K562 (cell line): Measurements from ENCODE around the gene ITPR2.

ENCODE experiments used
- BACH1 ChIP-seq: fragments of 200-800 bp; sonication (Bioruptor generic); IDR thresholded peaks from 2 replicates; pipeline ENCODE4 v1.6.1; 2016; ENCODE audit warnings: missing genetic modification characterization, missing compliant biosample characterization
- CTCF ChIP-seq, 3 experiments: IDR thresholded peaks in 2 of 3; conservative IDR thresholded peaks in 1 of 3; 2 replicates each; pipeline ENCODE4 v1.5.1; 2011 to 2012; ENCODE audit warnings: low read length in 3 of 3, mild to moderate bottlenecking in 3 of 3, control low read depth in 2 of 3, improper control_type of control experiment in 1 of 3, inconsistent platforms in 1 of 3, low read depth in 1 of 3, mixed read lengths in 1 of 3, moderate library complexity in 1 of 3; ENCODE audit not compliant: insufficient read depth in 2 of 3
- FIP1L1 ChIP-seq: fragments of 200-400 bp; formaldehyde crosslinking; IDR thresholded peaks from 2 replicates; pipeline ENCODE4 v1.6.1; 2018; ENCODE audit warnings: mild to moderate bottlenecking, low read depth, low read length; ENCODE audit not compliant: poor library complexity, severe bottlenecking
- GABPB2 ChIP-seq: fragments of 250-450 bp; sonication (Bioruptor Pico); conservative IDR thresholded peaks from 2 replicates; pipeline ENCODE4 v1.5.1; 2021; ENCODE audit warnings: mild to moderate bottlenecking
- NBN ChIP-seq: fragments of 450-650 bp; IDR thresholded peaks from 2 replicates; pipeline ENCODE4 v1.6.1; 2016; ENCODE audit warnings: low read depth, mild to moderate bottlenecking
- NR2C1 ChIP-seq, 2 experiments: fragments of 450-650 bp; IDR thresholded peaks; 2 replicates each; pipeline ENCODE4 v1.6.1; 2017; ENCODE audit warnings: mild to moderate bottlenecking in 2 of 2, antibody characterized with exemption in 1 of 2, inconsistent platforms in 1 of 2, missing compliant biosample characterization in 1 of 2, missing genetic modification characterization in 1 of 2
- POLR2A ChIP-seq: fragments of 450-650 bp; conservative IDR thresholded peaks from 2 replicates; pipeline ENCODE4 v1.6.1; 2016
- POLR2AphosphoS5 ChIP-seq: IDR thresholded peaks from 2 replicates; pipeline ENCODE4 v1.6.1; 2011; ENCODE audit warnings: mild to moderate bottlenecking, low read depth, low read length, moderate library complexity; ENCODE audit not compliant: control insufficient read depth, insufficient read depth
- PREB ChIP-seq: sonication (generic); formaldehyde crosslinking; IDR thresholded peaks from 2 replicates; pipeline ENCODE4 v1.8.1; 2023; ENCODE audit warnings: mild to moderate bottlenecking, missing genetic modification reagents
- SREBF1 ChIP-seq: fragments of 150-350 bp; IDR thresholded peaks from 2 replicates; pipeline ENCODE4 v1.6.1; 2014; ENCODE audit warnings: antibody characterized with exemption, low read depth, low read length, borderline replicate concordance
- THAP12 ChIP-seq: fragments of 250-450 bp; sonication (Bioruptor Pico); IDR thresholded peaks from 2 replicates; pipeline ENCODE4 v1.9.0; 2021; ENCODE audit warnings: mild to moderate bottlenecking, inconsistent platforms
- ZNF12 ChIP-seq: sonication (generic); formaldehyde crosslinking; IDR thresholded peaks from 2 replicates; pipeline ENCODE4 v1.4.0; 2020; ENCODE audit warnings: mild to moderate bottlenecking, missing genetic modification reagents
- ZNF274 ChIP-seq: IDR thresholded peaks from 2 replicates; pipeline ENCODE4 v1.6.1; 2011; ENCODE audit warnings: low read depth, mild to moderate bottlenecking, low read length, moderate library complexity, borderline replicate concordance
- TF ChIP-seq, protein P1 (sequence below), 3 experiments: fragments of 200-800 bp in 1 of 3; fragments of 250-450 bp in 1 of 3; fragments of 450-650 bp in 1 of 3; sonication (Bioruptor Pico) in 1 of 3; sonication (Bioruptor generic) in 1 of 3; formaldehyde crosslinking in 1 of 3; IDR thresholded peaks; 2 replicates each; pipeline versions ENCODE4 v1.6.1 to v1.8.0; 2016 to 2022; ENCODE audit warnings: mild to moderate bottlenecking in 2 of 3, missing genetic modification characterization in 2 of 3, missing compliant biosample characterization in 1 of 3, moderate library complexity in 1 of 3

DNA sequence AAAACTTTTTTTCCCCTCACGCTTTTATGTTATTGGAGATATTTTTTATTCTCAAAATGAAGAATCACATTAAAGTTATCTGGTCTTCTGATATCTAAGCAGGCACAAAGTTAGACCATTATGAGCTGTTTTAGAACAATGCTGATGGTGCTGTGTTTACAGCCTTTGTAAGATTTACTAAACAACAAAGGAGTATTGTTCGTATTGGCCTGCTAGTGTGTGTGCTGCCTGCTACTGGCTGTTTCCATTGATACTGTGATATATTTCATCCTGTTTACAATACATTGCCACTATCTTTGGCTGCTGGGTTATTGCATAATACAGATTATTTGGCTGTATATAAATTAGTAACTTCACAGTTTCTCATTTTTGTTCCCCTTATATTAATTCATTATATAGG lies 220.8 kb downstream of the ITPR2 start:
- TF ChIP-seq SREBF1 = no peak
- no peak for TF ChIP-seq ZNF12 (CRISPR knock-in tag)
- no peak for TF ChIP-seq PREB (CRISPR knock-in tag)
- TF ChIP-seq, protein P1, sequence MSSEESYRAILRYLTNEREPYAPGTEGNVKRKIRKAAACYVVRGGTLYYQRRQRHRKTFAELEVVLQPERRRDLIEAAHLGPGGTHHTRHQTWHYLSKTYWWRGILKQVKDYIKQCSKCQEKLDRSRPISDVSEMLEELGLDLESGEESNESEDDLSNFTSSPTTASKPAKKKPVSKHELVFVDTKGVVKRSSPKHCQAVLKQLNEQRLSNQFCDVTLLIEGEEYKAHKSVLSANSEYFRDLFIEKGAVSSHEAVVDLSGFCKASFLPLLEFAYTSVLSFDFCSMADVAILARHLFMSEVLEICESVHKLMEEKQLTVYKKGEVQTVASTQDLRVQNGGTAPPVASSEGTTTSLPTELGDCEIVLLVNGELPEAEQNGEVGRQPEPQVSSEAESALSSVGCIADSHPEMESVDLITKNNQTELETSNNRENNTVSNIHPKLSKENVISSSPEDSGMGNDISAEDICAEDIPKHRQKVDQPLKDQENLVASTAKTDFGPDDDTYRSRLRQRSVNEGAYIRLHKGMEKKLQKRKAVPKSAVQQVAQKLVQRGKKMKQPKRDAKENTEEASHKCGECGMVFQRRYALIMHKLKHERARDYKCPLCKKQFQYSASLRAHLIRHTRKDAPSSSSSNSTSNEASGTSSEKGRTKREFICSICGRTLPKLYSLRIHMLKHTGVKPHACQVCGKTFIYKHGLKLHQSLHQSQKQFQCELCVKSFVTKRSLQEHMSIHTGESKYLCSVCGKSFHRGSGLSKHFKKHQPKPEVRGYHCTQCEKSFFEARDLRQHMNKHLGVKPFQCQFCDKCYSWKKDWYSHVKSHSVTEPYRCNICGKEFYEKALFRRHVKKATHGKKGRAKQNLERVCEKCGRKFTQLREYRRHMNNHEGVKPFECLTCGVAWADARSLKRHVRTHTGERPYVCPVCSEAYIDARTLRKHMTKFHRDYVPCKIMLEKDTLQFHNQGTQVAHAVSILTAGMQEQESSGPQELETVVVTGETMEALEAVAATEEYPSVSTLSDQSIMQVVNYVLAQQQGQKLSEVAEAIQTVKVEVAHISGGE (CRISPR knock-in tag; IDR thresholded peaks at IDR 0.05) = no peak
- TF ChIP-seq BACH1 (tag) = no peak
- TF ChIP-seq THAP12 (CRISPR knock-in tag) = no peak
- no peak for TF ChIP-seq ZNF274
- no peak for TF ChIP-seq FIP1L1
- TF ChIP-seq POLR2A = no peak
- no peak for TF ChIP-seq CTCF (IDR thresholded peaks at IDR 0.05 in 2 of 3, conservative IDR thresholded peaks at IDR 0.05 in 1 of 3; ENCODE audit: insufficient read depth in 2 of 3, low read depth in 1 of 3, low read length in 3 of 3)
- no peak for TF ChIP-seq POLR2AphosphoS5
- no peak for TF ChIP-seq GABPB2
- TF ChIP-seq NBN = no peak
- TF ChIP-seq NR2C1 (IDR thresholded peaks at IDR 0.05) = no peak
- TF ChIP-seq NR2C1 (tag; IDR thresholded peaks at IDR 0.05) = no peak
